ENCODE data around the gene ALDH1B1. TPM values are rescaled to one million over a fixed set of nuclear protein-coding genes. Genes with fewer than 3 reads are reported as not detected.

Gene ALDH1B1
- total RNA-seq, 6 experiments from 2014 or later: 34.5 to 42.0 (median 37.2) TPM

DNA sequence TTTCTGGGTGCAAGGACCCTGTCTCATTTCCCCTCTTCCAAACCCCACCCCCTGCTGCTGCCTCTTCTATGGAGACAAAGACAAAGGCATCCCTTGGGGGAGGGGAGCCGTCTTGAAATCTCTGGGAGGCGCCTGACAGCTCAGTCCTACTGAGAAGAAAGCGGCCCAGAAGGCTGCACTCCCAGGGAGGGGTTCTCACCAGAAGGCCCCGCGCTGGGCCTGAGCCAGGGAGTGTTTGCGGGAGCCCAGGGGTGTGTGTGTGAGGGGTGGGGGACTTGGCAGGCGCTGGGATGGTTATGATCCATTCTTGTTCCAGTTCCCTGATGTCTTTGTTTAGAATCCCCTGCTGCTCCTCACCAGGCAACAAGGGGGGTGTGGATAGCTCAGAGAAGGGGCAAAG is 45.7 kb upstream of the ALDH1B1 start:
- Mint-ChIP-seq H3K4me1 (ENCODE audit: low read depth) (no peaks in the 10 kb centered on the region), H3K9me3 (no peaks in the 10 kb centered on the region), H3K27ac (no peak overlapping the region), H3K4me3 (no peak overlapping the region), H3K27me3 (ENCODE audit: insufficient read depth) (peaks cover 53% of the 10 kb centered on the region), H3K36me3 (ENCODE audit: low read depth) (no peaks in the 10 kb centered on the region)
- TF ChIP-seq, protein P1, sequence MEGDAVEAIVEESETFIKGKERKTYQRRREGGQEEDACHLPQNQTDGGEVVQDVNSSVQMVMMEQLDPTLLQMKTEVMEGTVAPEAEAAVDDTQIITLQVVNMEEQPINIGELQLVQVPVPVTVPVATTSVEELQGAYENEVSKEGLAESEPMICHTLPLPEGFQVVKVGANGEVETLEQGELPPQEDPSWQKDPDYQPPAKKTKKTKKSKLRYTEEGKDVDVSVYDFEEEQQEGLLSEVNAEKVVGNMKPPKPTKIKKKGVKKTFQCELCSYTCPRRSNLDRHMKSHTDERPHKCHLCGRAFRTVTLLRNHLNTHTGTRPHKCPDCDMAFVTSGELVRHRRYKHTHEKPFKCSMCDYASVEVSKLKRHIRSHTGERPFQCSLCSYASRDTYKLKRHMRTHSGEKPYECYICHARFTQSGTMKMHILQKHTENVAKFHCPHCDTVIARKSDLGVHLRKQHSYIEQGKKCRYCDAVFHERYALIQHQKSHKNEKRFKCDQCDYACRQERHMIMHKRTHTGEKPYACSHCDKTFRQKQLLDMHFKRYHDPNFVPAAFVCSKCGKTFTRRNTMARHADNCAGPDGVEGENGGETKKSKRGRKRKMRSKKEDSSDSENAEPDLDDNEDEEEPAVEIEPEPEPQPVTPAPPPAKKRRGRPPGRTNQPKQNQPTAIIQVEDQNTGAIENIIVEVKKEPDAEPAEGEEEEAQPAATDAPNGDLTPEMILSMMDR (IDR thresholded peaks at IDR 0.05): no peak
- no peak for DNase-seq

DNA sequence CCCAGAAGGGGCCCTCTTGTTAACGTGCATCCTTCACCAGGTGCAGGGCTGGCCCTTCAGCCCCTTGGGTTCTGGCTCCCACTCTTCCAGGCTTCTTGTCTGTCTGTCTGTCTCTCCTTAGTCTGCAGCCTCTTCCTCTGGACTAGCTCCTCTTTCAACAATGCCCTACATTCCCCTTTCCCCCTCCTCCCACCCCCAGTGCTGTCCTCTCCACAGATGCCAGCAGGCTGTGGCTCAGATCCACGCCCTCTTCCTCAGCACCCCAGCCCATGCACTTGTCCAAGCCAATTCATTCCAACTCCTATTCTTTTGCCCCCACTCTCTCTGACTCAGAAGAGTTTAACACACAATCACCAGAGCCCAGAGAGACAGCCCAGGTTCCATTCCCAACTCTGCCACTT is 45.2 kb upstream of the ALDH1B1 start:
- DNase-seq: no peak
- H3K27me3 Mint-ChIP-seq (ENCODE audit: insufficient read depth): peaks cover 52% of the 10 kb centered on the region
- no peak overlapping the region for H3K27ac Mint-ChIP-seq

DNA sequence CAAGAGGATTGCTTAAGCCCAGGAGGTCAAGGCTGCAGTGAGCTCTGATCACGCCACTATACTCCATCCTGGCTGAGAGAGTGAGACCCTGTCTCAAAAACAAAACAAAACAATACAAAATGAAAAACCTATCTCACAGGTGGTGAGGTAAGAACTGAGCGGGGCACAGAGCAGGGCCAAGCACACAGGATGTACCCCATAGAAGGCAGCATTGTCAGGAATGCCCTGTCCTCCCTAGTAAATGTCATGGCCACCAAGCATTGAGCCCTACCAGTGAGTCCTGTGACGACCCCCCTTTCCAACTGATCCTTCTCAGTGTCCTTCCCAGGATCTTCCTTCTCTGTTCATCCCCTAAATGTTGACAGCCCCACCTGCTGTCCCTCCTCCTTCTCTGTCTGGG is 44.6 kb upstream of the ALDH1B1 start:
- no peaks in the 10 kb centered on the region for H3K9me3 Mint-ChIP-seq
- H3K4me3 Mint-ChIP-seq: no peak overlapping the region
- TF ChIP-seq, protein P1 (IDR thresholded peaks at IDR 0.05): no peak
- no peak overlapping the region for H3K27ac Mint-ChIP-seq
- H3K27me3 Mint-ChIP-seq (ENCODE audit: insufficient read depth): peaks cover 59% of the 10 kb centered on the region
- H3K36me3 Mint-ChIP-seq (ENCODE audit: low read depth): no peaks in the 10 kb centered on the region
- DNase-seq: no peak
- no peaks in the 10 kb centered on the region for H3K4me1 Mint-ChIP-seq (ENCODE audit: low read depth)

More for the DNA sequence above, 45.2 kb upstream of the ALDH1B1 start:
- H3K4me3 Mint-ChIP-seq: no peak overlapping the region
- H3K9me3 Mint-ChIP-seq: no peaks in the 10 kb centered on the region
- no peaks in the 10 kb centered on the region for H3K4me1 Mint-ChIP-seq (ENCODE audit: low read depth)
- H3K36me3 Mint-ChIP-seq (ENCODE audit: low read depth): no peaks in the 10 kb centered on the region
- TF ChIP-seq, protein P1 (IDR thresholded peaks at IDR 0.05): no peak

DNA sequence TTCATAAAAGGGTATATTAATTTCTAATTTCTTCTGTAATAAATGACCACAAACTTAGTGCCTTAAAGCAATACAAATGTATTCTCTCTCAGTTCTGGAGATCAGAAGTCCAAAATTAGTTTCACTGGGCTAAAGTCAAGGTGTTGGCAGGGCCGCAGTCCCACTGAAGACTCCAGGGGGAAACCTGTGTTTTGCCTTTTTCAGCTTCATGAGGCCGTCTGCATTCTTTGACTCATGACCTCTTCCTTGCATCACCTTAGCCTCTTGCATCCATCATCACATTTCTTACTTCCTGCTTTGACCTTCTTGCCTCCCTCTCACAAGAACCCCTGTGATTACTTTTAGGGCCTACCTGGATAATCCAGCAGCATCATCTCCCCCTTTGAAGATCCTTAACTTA is 42.0 kb upstream of the ALDH1B1 start:
- TF ChIP-seq, protein P1 (IDR thresholded peaks at IDR 0.05): no peak
- H3K27me3 Mint-ChIP-seq (ENCODE audit: insufficient read depth): peaks cover 66% of the 10 kb centered on the region
- H3K36me3 Mint-ChIP-seq (ENCODE audit: low read depth): no peaks in the 10 kb centered on the region
- no peak for DNase-seq
- H3K4me1 Mint-ChIP-seq (ENCODE audit: low read depth): no peaks in the 10 kb centered on the region
- no peak overlapping the region for H3K27ac Mint-ChIP-seq
- H3K4me3 Mint-ChIP-seq: no peak overlapping the region
- no peaks in the 10 kb centered on the region for H3K9me3 Mint-ChIP-seq

DNA sequence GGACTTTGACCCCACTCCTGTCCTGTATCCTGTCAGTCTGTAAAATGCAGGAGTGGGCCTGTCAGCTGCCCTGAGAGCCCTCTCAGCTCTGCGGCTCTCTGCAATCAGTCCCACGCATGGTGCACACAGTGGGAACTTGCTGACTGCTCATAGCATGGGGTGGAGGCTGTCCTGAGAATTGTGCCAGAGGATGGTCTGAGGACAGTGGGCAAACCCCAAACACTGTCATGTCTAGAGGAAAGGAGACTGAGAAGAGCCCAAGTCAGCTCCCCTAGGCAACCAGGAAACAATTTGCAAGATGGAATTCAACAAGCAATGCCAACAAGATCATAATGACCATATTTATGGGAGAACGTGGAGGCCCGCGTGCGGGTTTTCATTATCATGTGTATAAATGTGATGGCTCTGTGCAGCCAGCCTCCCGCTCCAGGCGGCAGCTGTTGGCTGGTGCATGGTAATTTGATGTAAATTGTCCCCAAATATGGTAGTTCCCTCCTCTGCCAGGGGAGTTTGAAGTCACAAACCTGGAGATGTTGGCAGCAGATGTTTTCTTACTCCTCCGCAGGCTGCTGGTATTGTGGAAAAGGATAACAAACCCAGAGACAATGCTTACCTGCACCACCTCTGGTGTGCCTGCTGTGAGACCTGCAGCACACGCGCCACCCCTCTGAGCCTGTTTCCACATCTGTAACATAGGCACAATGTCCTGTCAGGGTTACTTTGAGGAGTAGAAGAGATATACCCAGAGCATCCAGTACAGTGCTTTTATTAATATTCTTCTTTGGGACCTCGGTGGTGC is 39.8 kb upstream of the ALDH1B1 start:
- no peak overlapping the region for H3K27ac Mint-ChIP-seq
- no peaks in the 10 kb centered on the region for H3K36me3 Mint-ChIP-seq (ENCODE audit: low read depth)
- DNase-seq: no peak
- H3K4me3 Mint-ChIP-seq: no peak overlapping the region
- H3K27me3 Mint-ChIP-seq (ENCODE audit: insufficient read depth): peaks cover 51% of the 10 kb centered on the region
- TF ChIP-seq, protein P1 (IDR thresholded peaks at IDR 0.05): no peak
- no peaks in the 10 kb centered on the region for H3K4me1 Mint-ChIP-seq (ENCODE audit: low read depth)
- no peaks in the 10 kb centered on the region for H3K9me3 Mint-ChIP-seq

Measured in HFFc6 (cell line).